Mucosa of rectum (tissue), 2 donors: ENCODE measurements around the gene MRPL14.
"Not testable (repeated sequence)": the region's sequence is repeated elsewhere in the genome, so short reads cannot be mapped to it uniquely, and the experiment has no call there.

Experiments used
- H3K27ac ChIP-seq, 2 donors: one replicate each; pipeline ENCODE4 v1.7.0; 2013; ENCODE audit warnings: inconsistent platforms in 2 of 2, low read depth in 2 of 2, low read length in 2 of 2
- H3K27me3 ChIP-seq, 2 donors: one replicate each; pipeline ENCODE4 v1.7.0; 2013; ENCODE audit warnings: low read length in 2 of 2; ENCODE audit not compliant: control insufficient read depth in 2 of 2, insufficient read depth in 2 of 2
- H3K36me3 ChIP-seq, 2 donors: one replicate each; pipeline ENCODE4 v1.7.0; 2013; ENCODE audit warnings: low read length in 2 of 2; ENCODE audit not compliant: control insufficient read depth in 2 of 2, insufficient read depth in 2 of 2
- H3K4me1 ChIP-seq, 2 donors: one replicate each; pipeline ENCODE4 v1.7.0; 2013; ENCODE audit warnings: low read length in 2 of 2, mild to moderate bottlenecking in 1 of 2; ENCODE audit not compliant: control insufficient read depth in 2 of 2, insufficient read depth in 2 of 2
- H3K4me3 ChIP-seq, 2 donors: one replicate each; pipeline ENCODE4 v1.7.0; 2013; ENCODE audit warnings: low read length in 2 of 2
- H3K9ac ChIP-seq, 2 donors: one replicate each; pipeline ENCODE4 v1.7.0; 2013; ENCODE audit warnings: low read length in 2 of 2, low read depth in 1 of 2, mild to moderate bottlenecking in 1 of 2
- H3K9me3 ChIP-seq, 2 donors: one replicate each; pipeline ENCODE4 v1.7.0; 2013; ENCODE audit warnings: low read length in 2 of 2; ENCODE audit not compliant: control insufficient read depth in 2 of 2
- donor health status: healthy.
- donor health status: Normal muscosa, but diverticular disease.

MRPL14 gene

DNA sequence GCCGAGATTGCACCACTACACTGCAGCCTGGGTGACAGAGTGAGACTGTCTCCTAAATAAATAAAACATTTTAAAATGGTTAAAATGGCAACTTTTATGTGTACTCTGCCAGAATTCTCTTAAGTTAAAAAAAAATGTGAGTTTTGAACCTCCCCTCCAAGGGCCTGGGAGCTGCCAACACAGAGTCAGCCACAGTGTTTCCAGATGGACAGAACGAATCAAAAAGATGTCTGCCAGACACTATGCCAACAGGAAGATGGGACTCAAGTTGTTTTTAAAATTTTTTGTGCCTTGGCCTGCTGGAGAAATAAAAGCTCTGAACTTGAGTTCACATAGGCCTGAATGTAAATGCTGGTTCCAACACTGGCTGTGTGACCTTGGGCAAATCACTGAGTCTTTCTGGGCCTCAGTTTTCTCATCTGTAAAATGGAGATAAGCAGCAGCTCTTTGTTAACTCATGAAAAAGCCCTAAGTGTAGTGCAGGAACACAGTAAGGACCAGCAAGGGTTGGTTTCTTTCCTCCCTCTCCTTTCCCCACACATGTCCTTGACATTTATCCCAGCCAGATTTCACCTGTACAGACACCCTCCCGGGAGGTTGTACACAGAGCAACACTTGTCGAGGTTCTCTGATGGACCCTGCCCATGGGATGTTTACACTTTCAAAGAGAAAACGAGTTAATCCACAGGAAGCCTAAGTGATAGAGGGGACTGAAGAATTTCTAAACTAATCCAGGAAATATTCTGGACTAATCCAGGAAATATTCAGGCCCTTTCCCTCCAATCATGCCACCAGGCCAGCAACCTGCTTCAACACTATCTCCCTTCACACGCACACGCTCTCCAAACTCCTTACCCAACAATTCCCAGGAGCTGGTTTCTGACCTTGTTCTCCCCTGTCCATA lies 35.0 kb downstream of the MRPL14 start:
- Histone ChIP-seq H3K9ac (no peak overlapping the region), H3K9me3 (no peaks in the 10 kb centered on the region), H3K27ac (no peak overlapping the region), H3K27me3 (no peaks in the 10 kb centered on the region), H3K4me1 (peaks cover 5 to 12% of the 10 kb centered on the region in 2 donors), H3K36me3 (no peaks in the 10 kb centered on the region), H3K4me3 (no peak overlapping the region)

DNA sequence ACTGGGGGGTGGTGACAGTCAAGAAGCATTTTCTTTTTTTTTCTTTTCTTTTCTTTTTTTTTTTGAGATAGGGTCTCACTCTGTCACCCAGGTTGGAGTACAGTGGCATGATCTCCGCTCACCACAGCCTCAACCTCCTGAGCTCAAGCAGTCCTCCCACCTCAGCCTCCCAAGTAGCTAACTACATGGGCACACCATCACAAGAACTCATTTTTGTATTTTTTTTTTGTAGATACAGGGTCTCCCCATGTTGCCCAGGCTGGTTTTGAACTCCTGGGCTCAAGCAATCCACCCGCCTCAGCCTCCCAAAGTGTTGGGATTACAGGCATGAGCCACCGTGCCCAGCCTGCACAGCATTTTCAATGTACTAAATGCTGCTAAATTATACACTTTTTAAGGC lies 35.9 kb downstream of the MRPL14 start:
- not testable (repeated sequence) for H3K4me3 ChIP-seq, H3K9ac ChIP-seq

DNA sequence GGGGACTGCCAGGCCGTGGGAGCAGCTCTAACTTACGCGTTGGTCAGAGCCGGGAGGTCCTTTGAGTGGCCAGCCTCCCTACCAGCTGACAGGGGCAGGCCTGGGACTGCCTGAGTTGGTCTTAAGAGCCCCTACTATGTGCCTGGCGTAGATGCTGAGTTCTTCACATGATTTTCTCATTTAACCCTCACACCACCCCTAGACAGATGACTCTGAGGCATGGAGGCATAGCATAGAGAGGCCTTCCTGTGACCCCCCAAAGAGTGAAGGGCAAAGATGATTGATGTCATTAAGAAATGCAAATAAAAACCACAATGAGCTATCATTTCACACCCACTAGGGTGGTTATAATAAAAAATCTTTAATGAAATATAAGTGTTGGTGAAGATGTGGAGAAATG lies 36.8 kb downstream of the MRPL14 start:
- H3K4me3 ChIP-seq: no peak overlapping the region
- peaks cover 5 to 14% of the 10 kb centered on the region in 2 donors for H3K4me1 ChIP-seq
- H3K36me3 ChIP-seq: no peaks in the 10 kb centered on the region
- H3K27ac ChIP-seq: no peak overlapping the region
- no peak overlapping the region for H3K9ac ChIP-seq
- H3K27me3 ChIP-seq: no peaks in the 10 kb centered on the region
- no peaks in the 10 kb centered on the region for H3K9me3 ChIP-seq

More for the DNA sequence above, 35.9 kb downstream of the MRPL14 start:
- H3K27me3 ChIP-seq, H3K27ac ChIP-seq, H3K36me3 ChIP-seq, H3K9me3 ChIP-seq: not testable (repeated sequence)
- H3K4me1 ChIP-seq: peaks cover 5 to 14% of the 10 kb centered on the region in 2 donors

DNA sequence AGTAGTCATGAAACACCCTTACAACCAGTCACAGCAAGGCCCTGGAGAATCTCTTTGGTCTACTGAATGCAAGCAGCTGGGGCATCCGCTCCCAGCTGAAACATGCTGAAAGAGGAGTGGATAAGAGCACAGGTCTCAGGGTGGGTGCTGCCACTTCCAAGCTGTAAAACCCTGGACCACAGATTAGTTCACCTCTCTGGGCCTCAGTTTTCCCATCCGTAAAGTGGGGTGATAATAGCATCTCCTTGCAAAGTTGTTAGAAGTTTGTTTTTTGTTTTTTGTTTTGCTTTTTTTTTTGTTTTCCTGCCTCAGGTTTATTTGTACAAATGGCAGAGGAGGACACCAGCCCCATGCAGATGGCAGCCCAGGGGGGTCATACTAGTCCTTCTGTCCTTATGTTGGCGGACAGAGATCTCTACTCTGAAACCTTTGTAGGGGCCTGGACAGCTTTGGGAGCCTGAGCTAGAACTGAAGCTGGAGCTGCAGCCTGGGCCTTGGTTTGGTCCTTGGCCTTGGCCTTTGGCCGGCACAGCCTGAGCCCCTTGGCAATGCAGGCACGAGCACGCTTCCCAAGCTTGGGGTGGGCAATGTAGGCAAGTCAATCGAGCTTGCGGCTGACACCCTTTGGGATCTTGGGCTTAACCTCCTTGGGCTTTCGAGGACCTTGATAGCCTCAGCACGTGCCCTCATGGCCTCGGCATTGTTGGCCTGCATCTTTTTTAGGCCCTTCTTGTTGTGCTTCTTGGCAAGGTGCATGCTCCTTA lies 38.2 kb downstream of the MRPL14 start:
- Histone ChIP-seq H3K27me3 (no peaks in the 10 kb centered on the region), H3K9me3 (no peaks in the 10 kb centered on the region), H3K27ac (no peak overlapping the region), H3K9ac (no peak overlapping the region), H3K36me3 (no peaks in the 10 kb centered on the region), H3K4me1 (peaks cover 0 to 3% of the 10 kb centered on the region in 2 donors), H3K4me3 (no peak overlapping the region)

DNA sequence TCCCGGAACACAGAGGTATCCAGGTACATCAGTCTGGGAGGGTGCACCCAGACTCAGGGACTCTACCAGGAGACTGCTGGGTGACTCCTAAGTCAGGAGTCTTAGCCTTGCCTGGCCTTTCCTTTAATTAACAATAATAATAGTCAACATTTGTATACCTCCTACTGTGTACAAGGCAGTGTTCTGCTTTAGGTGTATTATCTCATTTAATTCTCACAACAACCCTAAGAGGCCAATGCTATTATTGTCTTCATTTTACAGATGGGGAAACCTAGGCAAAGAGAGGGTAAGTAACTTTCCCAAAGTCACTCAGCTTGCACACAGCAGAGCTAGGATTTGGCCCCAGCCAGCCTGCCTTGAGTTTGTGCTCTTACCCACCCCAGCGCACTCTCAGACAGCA lies 39.6 kb downstream of the MRPL14 start:
- Histone ChIP-seq H3K36me3 (no peaks in the 10 kb centered on the region), H3K9me3 (no peaks in the 10 kb centered on the region), H3K27me3 (no peaks in the 10 kb centered on the region), H3K27ac (no peak overlapping the region), H3K4me3 (no peak overlapping the region), H3K9ac (no peak overlapping the region), H3K4me1 (peaks cover 0 to 3% of the 10 kb centered on the region in 2 donors)

DNA sequence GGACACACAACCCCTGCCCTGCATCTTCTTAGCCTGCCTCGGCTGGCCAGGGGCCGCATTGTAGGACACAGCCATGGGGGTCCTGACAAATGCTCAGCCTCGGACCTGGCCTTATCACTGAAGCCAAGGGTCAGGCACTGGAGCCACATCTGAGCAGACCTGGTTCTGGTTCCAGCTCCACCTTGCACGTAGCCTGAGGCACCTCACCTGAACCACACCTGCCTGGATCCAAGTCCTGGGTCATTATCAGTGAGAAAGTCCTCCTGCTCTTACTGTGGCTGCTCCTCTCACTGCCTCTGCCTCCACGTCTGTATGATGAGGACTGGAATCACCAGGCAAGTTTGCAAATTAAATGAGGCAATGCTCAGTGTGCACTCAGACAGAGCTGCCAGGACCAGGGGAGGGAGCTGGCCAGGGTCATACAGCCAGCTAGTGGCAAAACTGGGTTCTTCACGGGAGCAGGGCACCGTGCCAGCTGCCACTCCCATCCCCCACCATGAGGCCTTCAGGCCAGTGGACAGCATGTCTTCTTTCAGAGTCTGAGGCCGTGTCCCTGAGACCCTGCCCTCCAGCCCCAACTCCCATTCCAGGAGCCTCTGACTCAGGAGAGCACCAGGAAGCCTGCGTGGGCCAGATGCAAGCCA lies 40.2 kb downstream of the MRPL14 start:
- Histone ChIP-seq H3K4me3 (no peak overlapping the region), H3K9ac (no peak overlapping the region), H3K4me1 (peaks cover 0 to 3% of the 10 kb centered on the region in 2 donors), H3K9me3 (no peaks in the 10 kb centered on the region), H3K27me3 (no peaks in the 10 kb centered on the region), H3K36me3 (no peaks in the 10 kb centered on the region), H3K27ac (no peak overlapping the region)

DNA sequence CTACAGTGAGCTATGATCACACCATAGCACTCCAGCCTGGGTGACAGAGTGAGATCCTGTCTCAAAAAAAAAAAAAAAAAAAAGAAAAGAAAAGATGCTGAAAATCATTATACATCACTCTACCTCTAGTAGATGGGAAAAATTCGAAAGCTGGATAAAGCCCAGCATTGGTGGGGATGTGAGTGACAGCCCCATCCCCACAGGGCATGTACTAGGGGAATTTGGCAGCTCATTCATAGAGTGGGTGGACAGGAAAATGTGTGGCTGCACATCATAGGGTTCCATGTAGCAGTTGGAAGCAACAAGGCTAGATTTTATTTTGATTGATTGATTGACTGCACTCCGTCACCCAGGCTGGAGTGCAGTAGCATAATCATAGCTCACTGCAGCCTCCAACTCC lies 42.0 kb downstream of the MRPL14 start:
- Histone ChIP-seq H3K36me3 (no peaks in the 10 kb centered on the region), H3K9me3 (no peaks in the 10 kb centered on the region), H3K4me1 (peaks cover 0 to 3% of the 10 kb centered on the region in 2 donors), H3K27ac (no peak overlapping the region), H3K9ac (no peak overlapping the region), H3K27me3 (no peaks in the 10 kb centered on the region), H3K4me3 (no peak overlapping the region)

DNA sequence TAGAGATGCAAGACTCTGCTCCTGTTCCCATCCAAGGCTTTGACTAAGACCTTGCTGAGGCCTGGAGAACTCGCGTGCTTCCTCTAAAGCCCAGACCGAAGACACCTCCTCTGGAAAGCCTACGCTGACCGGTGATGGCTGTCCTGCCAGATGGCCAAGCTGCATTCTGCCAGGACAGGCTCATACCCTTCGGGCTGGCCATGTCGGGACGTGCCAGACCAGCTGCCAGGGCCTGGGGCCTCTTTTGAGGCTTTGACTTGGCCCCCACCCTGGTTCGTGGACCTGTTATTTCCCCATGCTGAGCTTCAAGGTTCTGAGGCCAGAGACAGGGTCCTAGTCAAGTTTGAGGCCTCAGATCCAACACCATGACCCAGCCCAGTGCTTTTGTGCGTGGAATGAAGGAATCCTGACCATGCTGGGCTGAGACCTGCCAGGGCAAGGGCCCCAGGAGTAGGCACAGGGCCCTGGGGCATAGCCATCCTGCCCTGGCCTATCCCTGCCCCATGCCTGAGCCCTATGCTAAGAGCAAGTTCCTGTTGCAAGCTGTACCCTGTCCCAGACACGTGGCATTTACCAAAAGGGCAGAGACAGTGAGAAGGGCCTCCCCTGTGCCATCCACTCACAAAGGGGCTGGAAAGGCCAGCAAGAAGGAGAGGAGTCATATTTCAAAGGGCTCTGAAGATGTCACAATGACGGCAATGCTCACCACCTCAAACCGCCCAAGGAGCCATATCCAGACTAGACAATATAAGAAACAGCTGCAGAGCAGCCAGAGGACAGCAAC lies 42.8 kb downstream of the MRPL14 start:
- no peaks in the 10 kb centered on the region for H3K27me3 ChIP-seq
- no peak overlapping the region for H3K9ac ChIP-seq
- no peak overlapping the region for H3K4me3 ChIP-seq
- peaks cover 0 to 3% of the 10 kb centered on the region in 2 donors for H3K4me1 ChIP-seq
- H3K27ac ChIP-seq: no peak overlapping the region
- no peaks in the 10 kb centered on the region for H3K36me3 ChIP-seq
- no peaks in the 10 kb centered on the region for H3K9me3 ChIP-seq

DNA sequence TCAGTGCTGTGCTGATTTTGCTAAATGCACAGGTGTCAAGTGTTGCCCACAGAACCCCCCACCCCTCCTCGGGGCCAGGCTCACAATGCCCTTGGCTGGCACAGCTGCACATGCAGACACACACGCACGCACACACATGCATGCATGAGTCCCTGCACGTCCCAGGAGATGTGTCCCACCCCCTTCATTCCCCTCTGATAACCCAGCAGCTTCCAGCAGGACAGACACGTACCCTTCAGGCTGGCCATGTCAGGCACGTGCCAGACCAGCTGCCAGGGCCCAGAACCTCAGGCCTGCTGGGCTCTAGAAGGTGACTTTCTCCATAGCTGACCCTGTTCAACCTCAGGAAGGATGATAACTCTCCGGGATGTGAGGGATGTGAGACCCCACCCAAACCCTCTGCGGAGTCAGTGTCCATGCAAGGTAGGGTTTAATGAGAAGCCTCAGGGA lies 44.4 kb downstream of the MRPL14 start:
- H3K27me3 ChIP-seq: no peaks in the 10 kb centered on the region
- H3K4me3 ChIP-seq: no peak overlapping the region
- peaks cover 3 to 13% of the 10 kb centered on the region in 2 donors for H3K4me1 ChIP-seq
- H3K27ac ChIP-seq: no peak overlapping the region
- no peak overlapping the region for H3K9ac ChIP-seq
- no peaks in the 10 kb centered on the region for H3K9me3 ChIP-seq
- H3K36me3 ChIP-seq: no peaks in the 10 kb centered on the region
